ENCODE data around the gene CDK18.

CDK18 gene

GRCh38 chr1:205518661-205519540 is 14.4 kb downstream of the CDK18 start:
- H3K4me3 ChIP-seq: no peak overlapping the region
- no peak for DNase-seq (ENCODE audit: low spot score)
- TF ChIP-seq, protein P1, sequence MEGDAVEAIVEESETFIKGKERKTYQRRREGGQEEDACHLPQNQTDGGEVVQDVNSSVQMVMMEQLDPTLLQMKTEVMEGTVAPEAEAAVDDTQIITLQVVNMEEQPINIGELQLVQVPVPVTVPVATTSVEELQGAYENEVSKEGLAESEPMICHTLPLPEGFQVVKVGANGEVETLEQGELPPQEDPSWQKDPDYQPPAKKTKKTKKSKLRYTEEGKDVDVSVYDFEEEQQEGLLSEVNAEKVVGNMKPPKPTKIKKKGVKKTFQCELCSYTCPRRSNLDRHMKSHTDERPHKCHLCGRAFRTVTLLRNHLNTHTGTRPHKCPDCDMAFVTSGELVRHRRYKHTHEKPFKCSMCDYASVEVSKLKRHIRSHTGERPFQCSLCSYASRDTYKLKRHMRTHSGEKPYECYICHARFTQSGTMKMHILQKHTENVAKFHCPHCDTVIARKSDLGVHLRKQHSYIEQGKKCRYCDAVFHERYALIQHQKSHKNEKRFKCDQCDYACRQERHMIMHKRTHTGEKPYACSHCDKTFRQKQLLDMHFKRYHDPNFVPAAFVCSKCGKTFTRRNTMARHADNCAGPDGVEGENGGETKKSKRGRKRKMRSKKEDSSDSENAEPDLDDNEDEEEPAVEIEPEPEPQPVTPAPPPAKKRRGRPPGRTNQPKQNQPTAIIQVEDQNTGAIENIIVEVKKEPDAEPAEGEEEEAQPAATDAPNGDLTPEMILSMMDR (IDR thresholded peaks at IDR 0.05): no peak

GRCh38 chr1:205519541-205520131 is 15.2 kb downstream of the CDK18 start:
- no peak for DNase-seq (ENCODE audit: low spot score)
- H3K4me3 ChIP-seq: no peak overlapping the region
- peak overlapping the region in 1 of 2 donors; percentile 14 for H3K27ac ChIP-seq
- TF ChIP-seq, protein P1 (IDR thresholded peaks at IDR 0.05): no peak

More at GRCh38 chr1:205518661-205519540, 14.4 kb downstream of the CDK18 start:
- H3K27ac ChIP-seq: peak overlapping the region in 1 of 2 donors; percentile 14

DNA sequence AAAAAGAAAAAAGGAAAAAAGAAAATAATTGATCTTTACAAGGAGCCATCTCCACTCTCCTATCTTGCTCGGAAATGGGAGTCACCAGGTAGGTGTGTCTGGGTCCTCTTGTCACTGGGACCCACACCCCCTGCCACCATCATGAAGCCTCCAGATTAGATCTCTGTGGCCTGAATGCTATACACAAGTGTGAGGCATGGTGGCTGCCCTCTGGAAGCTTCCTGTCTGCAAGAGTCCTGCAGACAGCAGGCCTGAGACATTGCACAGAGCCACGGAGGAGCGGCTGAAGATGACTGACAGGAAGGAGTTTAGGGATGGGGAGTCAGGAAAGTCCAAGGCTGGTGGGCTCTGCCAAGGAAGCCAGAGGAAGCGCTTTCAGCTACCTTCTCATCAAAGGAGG is 16.2 kb downstream of the CDK18 start:
- no peak for DNase-seq (ENCODE audit: low spot score)
- Histone ChIP-seq H3K27ac (no peak overlapping the region), H3K4me3 (no peak overlapping the region)
- TF ChIP-seq, protein P1 (IDR thresholded peaks at IDR 0.05): no peak

DNA sequence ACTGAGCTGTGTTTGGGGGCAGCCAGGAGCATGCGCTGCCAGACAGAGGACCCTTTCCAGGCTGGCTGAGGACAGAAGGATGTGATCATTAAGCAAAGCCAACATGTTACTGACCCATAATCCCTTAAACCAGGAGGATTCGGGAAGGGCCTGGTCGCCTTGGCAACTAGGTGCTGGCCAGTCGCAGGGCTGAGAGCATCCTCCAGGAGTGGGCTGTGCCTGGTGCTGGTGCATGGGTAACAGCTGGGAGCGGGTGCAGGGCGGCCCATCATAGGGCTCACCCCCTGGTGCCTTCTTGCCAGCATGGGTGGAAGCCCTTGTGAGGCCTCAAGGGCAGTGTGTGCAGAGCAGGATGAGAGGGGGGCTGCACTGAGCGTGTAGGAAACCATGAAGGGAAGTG is 17.2 kb downstream of the CDK18 start:
- no peak for DNase-seq (ENCODE audit: low spot score)
- Histone ChIP-seq H3K4me3 (no peak overlapping the region), H3K27ac (no peak overlapping the region)
- TF ChIP-seq, protein P1 (IDR thresholded peaks at IDR 0.05): no peak

- DNase-seq (ENCODE audit: low spot score): no peak
- Histone ChIP-seq H3K4me3 (no peak overlapping the region), H3K27ac (no peak overlapping the region)
- TF ChIP-seq, protein P1 (IDR thresholded peaks at IDR 0.05): no peak
These were observed 18.2 kb downstream of the CDK18 start for GRCh38 chr1:205522692-205523091.

GRCh38 chr1:205523261-205523890 is 18.9 kb downstream of the CDK18 start:
- TF ChIP-seq, protein P1 (IDR thresholded peaks at IDR 0.05): no peak
- Histone ChIP-seq H3K27ac (no peak overlapping the region), H3K4me3 (no peak overlapping the region)
- DNase-seq (ENCODE audit: low spot score): no peak
